Astrocyte (in vitro differentiated cells and primary cell): ENCODE data around the gene IPO11. TPM values are rescaled to one million over a fixed set of nuclear protein-coding genes. Genes with fewer than 3 reads are reported as not detected.
"Not testable (repeated sequence)": the region's sequence is repeated elsewhere in the genome, so short reads cannot be mapped to it uniquely, and the experiment has no call there.

Source experiments
- DNase-seq: peaks from one replicate; pipeline ENCODE4 v3.0.0-alpha.2; 2010; ENCODE audit warnings: low read depth
- FAIRE-seq: peaks from 2 replicates; lab custom pipeline; 2011; peaks lifted over from hg19 to GRCh38; lab: Jason Lieb, UNC
- H2AFZ ChIP-seq: 2 replicates; pipeline ENCODE4 v1.6.0; 2012; ENCODE audit warnings: low read depth, low read length, inconsistent platforms
- H3K27ac ChIP-seq: 2 replicates; pipeline ENCODE4 v1.5.1; 2011; ENCODE audit warnings: low read depth, low read length, inconsistent platforms
- H3K27me3 ChIP-seq: 2 replicates; pipeline ENCODE4 v1.6.0; 2011; ENCODE audit warnings: low read length, inconsistent platforms; ENCODE audit not compliant: insufficient read depth
- H3K36me3 ChIP-seq: 2 replicates; pipeline ENCODE4 v1.5.1; 2011; ENCODE audit warnings: low read length, inconsistent platforms; ENCODE audit not compliant: insufficient read depth
- H3K4me1 ChIP-seq: 2 replicates; pipeline ENCODE4 v1.5.1; 2011; ENCODE audit warnings: low read length, inconsistent platforms; ENCODE audit not compliant: insufficient read depth
- H3K4me2 ChIP-seq: 2 replicates; pipeline ENCODE4 v1.6.0; 2012; ENCODE audit warnings: low read length, inconsistent platforms
- H3K4me3 ChIP-seq: 2 replicates; pipeline ENCODE4 v1.5.1; 2011; ENCODE audit warnings: low read depth, mild to moderate bottlenecking, low read length, inconsistent platforms; ENCODE audit not compliant: insufficient read depth
- H3K79me2 ChIP-seq: 2 replicates; pipeline ENCODE4 v1.6.0; 2012; ENCODE audit warnings: mild to moderate bottlenecking, low read length, inconsistent platforms; ENCODE audit not compliant: insufficient read depth
- H3K9ac ChIP-seq: 2 replicates; pipeline ENCODE4 v1.6.0; 2012; ENCODE audit warnings: mild to moderate bottlenecking, low read length, inconsistent platforms
- H3K9me3 ChIP-seq: 2 replicates; pipeline ENCODE4 v1.5.1; 2012; ENCODE audit warnings: low read depth, mild to moderate bottlenecking, low read length, inconsistent platforms; ENCODE audit not compliant: insufficient read depth
- H4K20me1 ChIP-seq: 2 replicates; pipeline ENCODE4 v1.6.0; 2012; ENCODE audit warnings: low read length, inconsistent platforms; ENCODE audit not compliant: insufficient read depth
- H3K27ac Mint-ChIP-seq: one replicate; pipeline ENCODE4 v1.8.0; 2021; ENCODE audit warnings: mild to moderate bottlenecking, mixed read lengths; ENCODE audit not compliant: unreplicated experiment
- H3K27me3 Mint-ChIP-seq: one replicate; pipeline ENCODE4 v1.8.0; 2021; ENCODE audit warnings: low read depth, mixed read lengths; ENCODE audit not compliant: unreplicated experiment
- H3K36me3 Mint-ChIP-seq: one replicate; pipeline ENCODE4 v1.8.0; 2021; ENCODE audit warnings: low read depth, mixed read lengths; ENCODE audit not compliant: unreplicated experiment
- H3K4me1 Mint-ChIP-seq: one replicate; pipeline ENCODE4 v1.8.0; 2021; ENCODE audit warnings: low read depth, mixed read lengths; ENCODE audit not compliant: unreplicated experiment
- H3K4me3 Mint-ChIP-seq: one replicate; pipeline ENCODE4 v1.8.0; 2021; ENCODE audit warnings: mild to moderate bottlenecking, moderate library complexity, mixed read lengths; ENCODE audit not compliant: unreplicated experiment
- H3K9me3 Mint-ChIP-seq: one replicate; pipeline ENCODE4 v1.8.0; 2021; ENCODE audit warnings: mild to moderate bottlenecking, mixed read lengths; ENCODE audit not compliant: unreplicated experiment
- CTCF ChIP-seq: IDR thresholded peaks from 2 replicates; pipeline ENCODE4 v1.5.1; 2011; ENCODE audit warnings: low read depth, mild to moderate bottlenecking, inconsistent platforms, low read length, moderate library complexity; ENCODE audit not compliant: insufficient read depth
- EZH2 ChIP-seq: IDR thresholded peaks from 2 replicates; pipeline ENCODE4 v1.6.1; 2012; ENCODE audit warnings: mild to moderate bottlenecking, low read length, inconsistent platforms; ENCODE audit not compliant: insufficient read depth
- total RNA-seq: library from RNA; stranded (reverse); gene quantifications from 2 replicates; pipeline ENCODE4 v1.2.1, GENCODE V29; 2021

The IPO11 gene
- total RNA-seq, 1 donor from 2014 or later, result 31.7 TPM

- Mint-ChIP-seq H3K4me1 (no peaks in the 10 kb centered on the region), H3K36me3 (peaks cover 10% of the 10 kb centered on the region)
These were observed 102.1 kb downstream of the IPO11 start for GRCh38 chr5:62514510-62515119.

GRCh38 chr5:62520812-62521211 is 108.2 kb downstream of the IPO11 start:
- H3K4me3 ChIP-seq, H3K36me3 ChIP-seq, H3K9me3 Mint-ChIP-seq, H2AFZ ChIP-seq, H3K4me3 Mint-ChIP-seq, H3K4me2 ChIP-seq, H3K27me3 ChIP-seq, H3K27ac Mint-ChIP-seq, DNase-seq, H3K27ac ChIP-seq, H3K4me1 Mint-ChIP-seq, FAIRE-seq, H4K20me1 ChIP-seq, H3K4me1 ChIP-seq, H3K79me2 ChIP-seq, H3K9ac ChIP-seq, H3K27me3 Mint-ChIP-seq, H3K9me3 ChIP-seq: not testable (repeated sequence)
- H3K36me3 Mint-ChIP-seq, result peaks cover 12% of the 10 kb centered on the region

More at GRCh38 chr5:62514510-62515119, 102.1 kb downstream of the IPO11 start:
- H3K9ac ChIP-seq, result no peak overlapping the region
- no peak overlapping the region for H3K27ac ChIP-seq
- no peaks in the 10 kb centered on the region for H4K20me1 ChIP-seq
- FAIRE-seq (no peak), DNase-seq (no peak)
- H3K4me3 Mint-ChIP-seq, result no peak overlapping the region
- H3K4me2 ChIP-seq, result no peak overlapping the region
- H3K27me3 ChIP-seq, result no peaks in the 10 kb centered on the region
- H3K4me1 ChIP-seq, result no peaks in the 10 kb centered on the region
- H3K27me3 Mint-ChIP-seq, result no peaks in the 10 kb centered on the region
- peaks cover 6% of the 10 kb centered on the region for H3K36me3 ChIP-seq
- no peaks in the 10 kb centered on the region for H3K9me3 Mint-ChIP-seq
- no peak overlapping the region for H2AFZ ChIP-seq
- H3K9me3 ChIP-seq, result no peaks in the 10 kb centered on the region
- no peak overlapping the region for H3K27ac Mint-ChIP-seq
- H3K79me2 ChIP-seq, result no peaks in the 10 kb centered on the region
- no peak overlapping the region for H3K4me3 ChIP-seq
- TF ChIP-seq CTCF (no peak), EZH2 (no peak)

GRCh38 chr5:62521319-62521718 is 108.8 kb downstream of the IPO11 start:
- DNase-seq (no peak), FAIRE-seq (no peak)
- H3K4me2 ChIP-seq, result no peak overlapping the region
- Mint-ChIP-seq H3K4me3 (no peak overlapping the region), H3K36me3 (peaks cover 12% of the 10 kb centered on the region), H3K9me3 (no peaks in the 10 kb centered on the region), H3K27ac (no peak overlapping the region), H3K4me1 (no peaks in the 10 kb centered on the region), H3K27me3 (no peaks in the 10 kb centered on the region)
- no peak overlapping the region for H2AFZ ChIP-seq
- peaks cover 3% of the 10 kb centered on the region for H3K36me3 ChIP-seq
- H3K79me2 ChIP-seq, result no peaks in the 10 kb centered on the region
- H3K9ac ChIP-seq, result no peak overlapping the region
- no peak overlapping the region for H3K27ac ChIP-seq
- H3K4me3 ChIP-seq, result no peak overlapping the region
- no peaks in the 10 kb centered on the region for H3K9me3 ChIP-seq
- H3K4me1 ChIP-seq, result no peaks in the 10 kb centered on the region
- no peak for TF ChIP-seq EZH2
- TF ChIP-seq CTCF, result no peak
- H4K20me1 ChIP-seq, result no peaks in the 10 kb centered on the region
- H3K27me3 ChIP-seq, result no peaks in the 10 kb centered on the region
